GM23338 (cell line): ENCODE results near the gene GIGYF1.

ENCODE experiments used
- EZH2 ChIP-seq: fragments of 200-600 bp; sonication (generic); IDR thresholded peaks from one replicate; pipeline ENCODE4 v1.8.0; 2017; ENCODE audit warnings: antibody characterized with exemption, mild to moderate bottlenecking, low read depth; ENCODE audit not compliant: unreplicated experiment
- JUNB ChIP-seq: IDR thresholded peaks from one replicate; pipeline ENCODE4 v1.6.1; 2016; ENCODE audit warnings: antibody characterized with exemption; ENCODE audit not compliant: unreplicated experiment
- TF ChIP-seq, protein P1 (sequence below), 2 experiments: fragments of 200-600 bp in 1 of 2; sonication (generic) in 1 of 2; conservative IDR thresholded peaks; 2 replicates each; pipeline versions ENCODE4 v1.5.1 to v1.6.1; 2016 to 2017; ENCODE audit warnings: antibody characterized with exemption in 2 of 2, low read depth in 2 of 2, mild to moderate bottlenecking in 2 of 2, moderate library complexity in 1 of 2
- TF ChIP-seq, protein P2 (sequence below): IDR thresholded peaks from 2 replicates; pipeline ENCODE4 v1.6.1; 2016; ENCODE audit warnings: antibody characterized with exemption
- TF ChIP-seq, protein P3 (sequence below): IDR thresholded peaks from one replicate; pipeline ENCODE4 v1.6.1; 2018; ENCODE audit warnings: antibody characterized with exemption; ENCODE audit not compliant: unreplicated experiment

DNA sequence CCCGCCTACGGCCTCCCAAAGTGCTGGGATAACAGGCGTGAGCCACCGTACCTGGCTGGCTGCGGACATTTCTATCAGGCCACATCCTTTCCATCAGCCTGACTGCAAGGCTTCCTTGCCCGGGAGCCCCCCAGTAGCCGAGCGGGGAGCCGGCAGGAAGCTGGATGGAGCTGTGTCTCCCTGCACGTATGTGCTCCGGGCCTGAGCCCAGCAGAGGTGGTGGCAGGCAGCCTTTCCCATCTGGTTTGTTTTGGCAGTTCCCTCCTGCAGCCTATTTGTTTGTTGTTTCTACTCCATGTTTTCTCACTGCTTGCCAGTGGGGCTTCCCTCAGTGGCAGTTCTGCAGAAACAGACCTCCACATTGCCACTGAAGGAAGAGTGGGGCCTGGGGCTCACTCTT is 17.3 kb upstream of the GIGYF1 start:
- TF ChIP-seq, protein P1, sequence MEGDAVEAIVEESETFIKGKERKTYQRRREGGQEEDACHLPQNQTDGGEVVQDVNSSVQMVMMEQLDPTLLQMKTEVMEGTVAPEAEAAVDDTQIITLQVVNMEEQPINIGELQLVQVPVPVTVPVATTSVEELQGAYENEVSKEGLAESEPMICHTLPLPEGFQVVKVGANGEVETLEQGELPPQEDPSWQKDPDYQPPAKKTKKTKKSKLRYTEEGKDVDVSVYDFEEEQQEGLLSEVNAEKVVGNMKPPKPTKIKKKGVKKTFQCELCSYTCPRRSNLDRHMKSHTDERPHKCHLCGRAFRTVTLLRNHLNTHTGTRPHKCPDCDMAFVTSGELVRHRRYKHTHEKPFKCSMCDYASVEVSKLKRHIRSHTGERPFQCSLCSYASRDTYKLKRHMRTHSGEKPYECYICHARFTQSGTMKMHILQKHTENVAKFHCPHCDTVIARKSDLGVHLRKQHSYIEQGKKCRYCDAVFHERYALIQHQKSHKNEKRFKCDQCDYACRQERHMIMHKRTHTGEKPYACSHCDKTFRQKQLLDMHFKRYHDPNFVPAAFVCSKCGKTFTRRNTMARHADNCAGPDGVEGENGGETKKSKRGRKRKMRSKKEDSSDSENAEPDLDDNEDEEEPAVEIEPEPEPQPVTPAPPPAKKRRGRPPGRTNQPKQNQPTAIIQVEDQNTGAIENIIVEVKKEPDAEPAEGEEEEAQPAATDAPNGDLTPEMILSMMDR (conservative IDR thresholded peaks at IDR 0.05; ENCODE audit: low read depth in 2 of 2) = no peak
- TF ChIP-seq, protein P2, sequence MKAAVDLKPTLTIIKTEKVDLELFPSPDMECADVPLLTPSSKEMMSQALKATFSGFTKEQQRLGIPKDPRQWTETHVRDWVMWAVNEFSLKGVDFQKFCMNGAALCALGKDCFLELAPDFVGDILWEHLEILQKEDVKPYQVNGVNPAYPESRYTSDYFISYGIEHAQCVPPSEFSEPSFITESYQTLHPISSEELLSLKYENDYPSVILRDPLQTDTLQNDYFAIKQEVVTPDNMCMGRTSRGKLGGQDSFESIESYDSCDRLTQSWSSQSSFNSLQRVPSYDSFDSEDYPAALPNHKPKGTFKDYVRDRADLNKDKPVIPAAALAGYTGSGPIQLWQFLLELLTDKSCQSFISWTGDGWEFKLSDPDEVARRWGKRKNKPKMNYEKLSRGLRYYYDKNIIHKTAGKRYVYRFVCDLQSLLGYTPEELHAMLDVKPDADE = no peak
- TF ChIP-seq JUNB = no peak
- TF ChIP-seq, protein P3, sequence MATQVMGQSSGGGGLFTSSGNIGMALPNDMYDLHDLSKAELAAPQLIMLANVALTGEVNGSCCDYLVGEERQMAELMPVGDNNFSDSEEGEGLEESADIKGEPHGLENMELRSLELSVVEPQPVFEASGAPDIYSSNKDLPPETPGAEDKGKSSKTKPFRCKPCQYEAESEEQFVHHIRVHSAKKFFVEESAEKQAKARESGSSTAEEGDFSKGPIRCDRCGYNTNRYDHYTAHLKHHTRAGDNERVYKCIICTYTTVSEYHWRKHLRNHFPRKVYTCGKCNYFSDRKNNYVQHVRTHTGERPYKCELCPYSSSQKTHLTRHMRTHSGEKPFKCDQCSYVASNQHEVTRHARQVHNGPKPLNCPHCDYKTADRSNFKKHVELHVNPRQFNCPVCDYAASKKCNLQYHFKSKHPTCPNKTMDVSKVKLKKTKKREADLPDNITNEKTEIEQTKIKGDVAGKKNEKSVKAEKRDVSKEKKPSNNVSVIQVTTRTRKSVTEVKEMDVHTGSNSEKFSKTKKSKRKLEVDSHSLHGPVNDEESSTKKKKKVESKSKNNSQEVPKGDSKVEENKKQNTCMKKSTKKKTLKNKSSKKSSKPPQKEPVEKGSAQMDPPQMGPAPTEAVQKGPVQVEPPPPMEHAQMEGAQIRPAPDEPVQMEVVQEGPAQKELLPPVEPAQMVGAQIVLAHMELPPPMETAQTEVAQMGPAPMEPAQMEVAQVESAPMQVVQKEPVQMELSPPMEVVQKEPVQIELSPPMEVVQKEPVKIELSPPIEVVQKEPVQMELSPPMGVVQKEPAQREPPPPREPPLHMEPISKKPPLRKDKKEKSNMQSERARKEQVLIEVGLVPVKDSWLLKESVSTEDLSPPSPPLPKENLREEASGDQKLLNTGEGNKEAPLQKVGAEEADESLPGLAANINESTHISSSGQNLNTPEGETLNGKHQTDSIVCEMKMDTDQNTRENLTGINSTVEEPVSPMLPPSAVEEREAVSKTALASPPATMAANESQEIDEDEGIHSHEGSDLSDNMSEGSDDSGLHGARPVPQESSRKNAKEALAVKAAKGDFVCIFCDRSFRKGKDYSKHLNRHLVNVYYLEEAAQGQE = no peak
- no peak for TF ChIP-seq EZH2
